SH-SY5Y (cell line): ENCODE measurements around the gene FAM110A.

Source experiments
- GATA2 ChIP-seq: IDR thresholded peaks from 2 replicates; pipeline ENCODE4 v1.6.1; 2011; ENCODE audit warnings: mild to moderate bottlenecking, low read depth, low read length
- GATA3 ChIP-seq: IDR thresholded peaks from 2 replicates; pipeline ENCODE4 v1.6.1; 2011; ENCODE audit warnings: low read depth, mild to moderate bottlenecking, low read length, moderate library complexity

DNA sequence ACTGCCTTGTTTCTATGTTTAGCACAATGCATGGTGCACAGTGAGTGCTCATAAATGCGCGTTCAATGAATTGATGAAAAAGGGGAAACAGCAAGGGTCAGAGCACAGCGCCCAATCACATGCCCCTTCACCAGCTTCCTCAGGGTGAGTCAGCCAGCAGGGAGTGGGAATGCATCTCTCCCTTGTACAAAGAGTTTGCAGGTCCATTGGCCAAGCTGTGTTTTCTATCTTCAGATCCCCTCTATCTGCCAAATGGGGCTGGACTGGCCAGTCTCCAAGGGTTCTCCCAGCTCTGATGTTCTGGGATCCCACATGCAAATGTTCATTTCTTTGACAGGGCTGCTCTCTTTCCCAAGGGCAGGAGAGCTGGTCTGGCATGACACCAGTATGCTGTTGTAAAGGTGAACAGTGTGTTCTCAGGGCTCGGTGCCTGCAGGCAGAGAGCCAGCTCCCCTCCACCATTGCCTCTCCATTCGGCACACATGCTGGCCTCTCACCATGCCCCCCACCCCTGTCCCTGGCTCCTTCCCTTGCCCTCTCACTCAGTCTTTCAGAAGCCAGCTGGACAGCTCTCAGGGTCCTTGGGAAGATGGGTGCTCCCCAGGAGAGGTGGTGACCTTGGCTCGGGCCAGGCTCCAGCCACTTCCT lies 57.7 kb downstream of the FAM110A start:
- TF ChIP-seq GATA2 = no peak
- TF ChIP-seq GATA3 = no peak
